ENCODE measurements around the gene POLR3H.

DNA sequence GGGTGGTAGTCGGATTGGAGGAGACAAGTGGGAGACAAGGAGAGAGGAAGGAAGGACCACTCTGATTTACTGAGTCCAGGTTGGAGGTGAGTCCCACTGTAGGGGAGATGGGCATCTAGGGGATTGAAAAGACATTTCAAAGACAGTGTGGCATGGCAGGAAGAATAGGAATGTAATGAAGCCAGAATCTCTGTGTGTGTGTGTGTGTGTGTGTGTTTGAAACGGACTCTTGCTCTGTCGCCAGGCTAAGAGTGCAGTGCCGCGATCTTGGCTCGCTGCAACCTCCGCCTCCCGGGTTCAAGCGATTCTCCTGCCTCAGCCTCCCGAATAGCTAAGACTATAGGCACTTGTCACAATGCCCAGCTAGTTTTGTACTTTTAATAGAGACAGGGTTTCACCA is 12.3 kb upstream of the POLR3H start:
- TF ChIP-seq, protein P1, sequence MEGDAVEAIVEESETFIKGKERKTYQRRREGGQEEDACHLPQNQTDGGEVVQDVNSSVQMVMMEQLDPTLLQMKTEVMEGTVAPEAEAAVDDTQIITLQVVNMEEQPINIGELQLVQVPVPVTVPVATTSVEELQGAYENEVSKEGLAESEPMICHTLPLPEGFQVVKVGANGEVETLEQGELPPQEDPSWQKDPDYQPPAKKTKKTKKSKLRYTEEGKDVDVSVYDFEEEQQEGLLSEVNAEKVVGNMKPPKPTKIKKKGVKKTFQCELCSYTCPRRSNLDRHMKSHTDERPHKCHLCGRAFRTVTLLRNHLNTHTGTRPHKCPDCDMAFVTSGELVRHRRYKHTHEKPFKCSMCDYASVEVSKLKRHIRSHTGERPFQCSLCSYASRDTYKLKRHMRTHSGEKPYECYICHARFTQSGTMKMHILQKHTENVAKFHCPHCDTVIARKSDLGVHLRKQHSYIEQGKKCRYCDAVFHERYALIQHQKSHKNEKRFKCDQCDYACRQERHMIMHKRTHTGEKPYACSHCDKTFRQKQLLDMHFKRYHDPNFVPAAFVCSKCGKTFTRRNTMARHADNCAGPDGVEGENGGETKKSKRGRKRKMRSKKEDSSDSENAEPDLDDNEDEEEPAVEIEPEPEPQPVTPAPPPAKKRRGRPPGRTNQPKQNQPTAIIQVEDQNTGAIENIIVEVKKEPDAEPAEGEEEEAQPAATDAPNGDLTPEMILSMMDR (conservative IDR thresholded peaks at IDR 0.05; ENCODE audit: low read depth in 2 of 2): no peak
- TF ChIP-seq EZH2 (IDR thresholded peaks at IDR 0.05; ENCODE audit: low read depth, unreplicated experiment) (no peak), POLR2AphosphoS5 (IDR thresholded peaks at IDR 0.05; ENCODE audit: low read depth) (no peak), EZH2phosphoT487 (IDR thresholded peaks at IDR 0.05; ENCODE audit: unreplicated experiment) (no peak), STAT1 (IDR thresholded peaks at IDR 0.05; ENCODE audit: unreplicated experiment) (no peak), ZNF331 (CRISPR knock-in tag; IDR thresholded peaks at IDR 0.05; ENCODE audit: low read depth) (no peak), CREB1 (CRISPR knock-in tag; IDR thresholded peaks at IDR 0.05; ENCODE audit: low read depth) (no peak), JUNB (IDR thresholded peaks at IDR 0.05; ENCODE audit: unreplicated experiment) (no peak)
- TF ChIP-seq, protein P2, sequence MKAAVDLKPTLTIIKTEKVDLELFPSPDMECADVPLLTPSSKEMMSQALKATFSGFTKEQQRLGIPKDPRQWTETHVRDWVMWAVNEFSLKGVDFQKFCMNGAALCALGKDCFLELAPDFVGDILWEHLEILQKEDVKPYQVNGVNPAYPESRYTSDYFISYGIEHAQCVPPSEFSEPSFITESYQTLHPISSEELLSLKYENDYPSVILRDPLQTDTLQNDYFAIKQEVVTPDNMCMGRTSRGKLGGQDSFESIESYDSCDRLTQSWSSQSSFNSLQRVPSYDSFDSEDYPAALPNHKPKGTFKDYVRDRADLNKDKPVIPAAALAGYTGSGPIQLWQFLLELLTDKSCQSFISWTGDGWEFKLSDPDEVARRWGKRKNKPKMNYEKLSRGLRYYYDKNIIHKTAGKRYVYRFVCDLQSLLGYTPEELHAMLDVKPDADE (IDR thresholded peaks at IDR 0.05): no peak
- TF ChIP-seq, protein P3, sequence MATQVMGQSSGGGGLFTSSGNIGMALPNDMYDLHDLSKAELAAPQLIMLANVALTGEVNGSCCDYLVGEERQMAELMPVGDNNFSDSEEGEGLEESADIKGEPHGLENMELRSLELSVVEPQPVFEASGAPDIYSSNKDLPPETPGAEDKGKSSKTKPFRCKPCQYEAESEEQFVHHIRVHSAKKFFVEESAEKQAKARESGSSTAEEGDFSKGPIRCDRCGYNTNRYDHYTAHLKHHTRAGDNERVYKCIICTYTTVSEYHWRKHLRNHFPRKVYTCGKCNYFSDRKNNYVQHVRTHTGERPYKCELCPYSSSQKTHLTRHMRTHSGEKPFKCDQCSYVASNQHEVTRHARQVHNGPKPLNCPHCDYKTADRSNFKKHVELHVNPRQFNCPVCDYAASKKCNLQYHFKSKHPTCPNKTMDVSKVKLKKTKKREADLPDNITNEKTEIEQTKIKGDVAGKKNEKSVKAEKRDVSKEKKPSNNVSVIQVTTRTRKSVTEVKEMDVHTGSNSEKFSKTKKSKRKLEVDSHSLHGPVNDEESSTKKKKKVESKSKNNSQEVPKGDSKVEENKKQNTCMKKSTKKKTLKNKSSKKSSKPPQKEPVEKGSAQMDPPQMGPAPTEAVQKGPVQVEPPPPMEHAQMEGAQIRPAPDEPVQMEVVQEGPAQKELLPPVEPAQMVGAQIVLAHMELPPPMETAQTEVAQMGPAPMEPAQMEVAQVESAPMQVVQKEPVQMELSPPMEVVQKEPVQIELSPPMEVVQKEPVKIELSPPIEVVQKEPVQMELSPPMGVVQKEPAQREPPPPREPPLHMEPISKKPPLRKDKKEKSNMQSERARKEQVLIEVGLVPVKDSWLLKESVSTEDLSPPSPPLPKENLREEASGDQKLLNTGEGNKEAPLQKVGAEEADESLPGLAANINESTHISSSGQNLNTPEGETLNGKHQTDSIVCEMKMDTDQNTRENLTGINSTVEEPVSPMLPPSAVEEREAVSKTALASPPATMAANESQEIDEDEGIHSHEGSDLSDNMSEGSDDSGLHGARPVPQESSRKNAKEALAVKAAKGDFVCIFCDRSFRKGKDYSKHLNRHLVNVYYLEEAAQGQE (IDR thresholded peaks at IDR 0.05; ENCODE audit: unreplicated experiment): no peak
- TF ChIP-seq, protein P4, sequence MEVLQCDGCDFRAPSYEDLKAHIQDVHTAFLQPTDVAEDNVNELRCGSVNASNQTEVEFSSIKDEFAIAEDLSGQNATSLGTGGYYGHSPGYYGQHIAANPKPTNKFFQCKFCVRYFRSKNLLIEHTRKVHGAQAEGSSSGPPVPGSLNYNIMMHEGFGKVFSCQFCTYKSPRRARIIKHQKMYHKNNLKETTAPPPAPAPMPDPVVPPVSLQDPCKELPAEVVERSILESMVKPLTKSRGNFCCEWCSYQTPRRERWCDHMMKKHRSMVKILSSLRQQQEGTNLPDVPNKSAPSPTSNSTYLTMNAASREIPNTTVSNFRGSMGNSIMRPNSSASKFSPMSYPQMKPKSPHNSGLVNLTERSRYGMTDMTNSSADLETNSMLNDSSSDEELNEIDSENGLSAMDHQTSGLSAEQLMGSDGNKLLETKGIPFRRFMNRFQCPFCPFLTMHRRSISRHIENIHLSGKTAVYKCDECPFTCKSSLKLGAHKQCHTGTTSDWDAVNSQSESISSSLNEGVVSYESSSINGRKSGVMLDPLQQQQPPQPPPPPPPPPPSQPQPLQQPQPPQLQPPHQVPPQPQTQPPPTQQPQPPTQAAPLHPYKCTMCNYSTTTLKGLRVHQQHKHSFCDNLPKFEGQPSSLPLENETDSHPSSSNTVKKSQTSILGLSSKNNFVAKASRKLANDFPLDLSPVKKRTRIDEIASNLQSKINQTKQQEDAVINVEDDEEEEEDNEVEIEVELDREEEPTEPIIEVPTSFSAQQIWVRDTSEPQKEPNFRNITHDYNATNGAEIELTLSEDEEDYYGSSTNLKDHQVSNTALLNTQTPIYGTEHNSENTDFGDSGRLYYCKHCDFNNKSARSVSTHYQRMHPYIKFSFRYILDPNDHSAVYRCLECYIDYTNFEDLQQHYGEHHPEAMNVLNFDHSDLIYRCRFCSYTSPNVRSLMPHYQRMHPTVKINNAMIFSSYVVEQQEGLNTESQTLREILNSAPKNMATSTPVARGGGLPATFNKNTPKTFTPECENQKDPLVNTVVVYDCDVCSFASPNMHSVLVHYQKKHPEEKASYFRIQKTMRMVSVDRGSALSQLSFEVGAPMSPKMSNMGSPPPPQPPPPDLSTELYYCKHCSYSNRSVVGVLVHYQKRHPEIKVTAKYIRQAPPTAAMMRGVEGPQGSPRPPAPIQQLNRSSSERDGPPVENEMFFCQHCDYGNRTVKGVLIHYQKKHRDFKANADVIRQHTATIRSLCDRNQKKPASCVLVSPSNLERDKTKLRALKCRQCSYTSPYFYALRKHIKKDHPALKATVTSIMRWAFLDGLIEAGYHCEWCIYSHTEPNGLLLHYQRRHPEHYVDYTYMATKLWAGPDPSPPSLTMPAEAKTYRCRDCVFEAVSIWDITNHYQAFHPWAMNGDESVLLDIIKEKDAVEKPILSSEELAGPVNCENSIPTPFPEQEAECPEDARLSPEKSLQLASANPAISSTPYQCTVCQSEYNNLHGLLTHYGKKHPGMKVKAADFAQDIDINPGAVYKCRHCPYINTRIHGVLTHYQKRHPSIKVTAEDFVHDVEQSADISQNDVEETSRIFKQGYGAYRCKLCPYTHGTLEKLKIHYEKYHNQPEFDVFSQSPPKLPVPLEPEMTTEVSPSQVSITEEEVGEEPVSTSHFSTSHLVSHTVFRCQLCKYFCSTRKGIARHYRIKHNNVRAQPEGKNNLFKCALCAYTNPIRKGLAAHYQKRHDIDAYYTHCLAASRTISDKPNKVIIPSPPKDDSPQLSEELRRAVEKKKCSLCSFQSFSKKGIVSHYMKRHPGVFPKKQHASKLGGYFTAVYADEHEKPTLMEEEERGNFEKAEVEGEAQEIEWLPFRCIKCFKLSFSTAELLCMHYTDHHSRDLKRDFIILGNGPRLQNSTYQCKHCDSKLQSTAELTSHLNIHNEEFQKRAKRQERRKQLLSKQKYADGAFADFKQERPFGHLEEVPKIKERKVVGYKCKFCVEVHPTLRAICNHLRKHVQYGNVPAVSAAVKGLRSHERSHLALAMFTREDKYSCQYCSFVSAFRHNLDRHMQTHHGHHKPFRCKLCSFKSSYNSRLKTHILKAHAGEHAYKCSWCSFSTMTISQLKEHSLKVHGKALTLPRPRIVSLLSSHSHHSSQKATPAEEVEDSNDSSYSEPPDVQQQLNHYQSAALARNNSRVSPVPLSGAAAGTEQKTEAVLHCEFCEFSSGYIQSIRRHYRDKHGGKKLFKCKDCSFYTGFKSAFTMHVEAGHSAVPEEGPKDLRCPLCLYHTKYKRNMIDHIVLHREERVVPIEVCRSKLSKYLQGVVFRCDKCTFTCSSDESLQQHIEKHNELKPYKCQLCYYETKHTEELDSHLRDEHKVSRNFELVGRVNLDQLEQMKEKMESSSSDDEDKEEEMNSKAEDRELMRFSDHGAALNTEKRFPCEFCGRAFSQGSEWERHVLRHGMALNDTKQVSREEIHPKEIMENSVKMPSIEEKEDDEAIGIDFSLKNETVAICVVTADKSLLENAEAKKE (CRISPR knock-in tag; IDR thresholded peaks at IDR 0.05): no peak
